ENCODE results near the gene SLC26A1. TPM values are rescaled to one million over a fixed set of nuclear protein-coding genes. Genes with fewer than 3 reads are reported as not detected.

SLC26A1 gene
- total and polyA plus RNA-seq, 2 experiments from 2014 or later: 0.77 to 6.3 TPM

DNA sequence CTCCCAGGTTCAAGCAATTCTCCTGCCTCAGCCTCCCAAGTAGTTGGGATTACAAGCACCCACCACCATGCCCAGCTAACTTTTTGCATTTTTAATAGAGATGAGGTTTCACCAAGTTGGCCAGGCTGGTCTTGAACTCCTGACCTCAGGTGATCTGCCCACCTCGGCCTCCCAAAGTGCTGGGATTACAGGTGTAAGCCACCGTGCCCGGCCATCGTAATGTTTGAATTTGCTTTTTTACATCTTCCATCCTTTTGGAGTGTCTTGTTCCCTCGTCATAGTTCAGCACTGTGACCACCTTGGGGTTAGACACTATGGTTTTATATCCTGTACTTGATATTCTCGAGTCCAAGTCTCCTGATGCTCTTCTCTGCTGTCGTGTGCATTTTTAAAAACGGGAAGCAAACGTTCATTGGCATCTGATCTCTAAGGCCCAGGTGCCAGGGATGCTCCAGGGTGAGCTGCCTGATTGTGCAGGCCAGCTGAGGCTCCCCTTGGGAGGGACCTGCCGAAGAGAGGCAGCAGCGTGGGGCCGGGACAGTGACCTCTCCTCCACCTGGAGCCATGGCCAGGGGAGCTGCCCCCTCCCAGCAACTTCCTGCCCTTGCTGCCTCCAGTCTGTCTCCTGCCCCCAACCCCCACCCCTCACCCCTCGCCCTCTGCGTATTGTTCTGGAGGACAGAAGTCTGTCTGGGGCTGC lies 36.5 kb downstream of the SLC26A1 start:
- Histone ChIP-seq H3K4me1 (ENCODE audit: low read depth) (no peaks in the 10 kb centered on the region), H3K9me3 (ENCODE audit: low read depth) (no peaks in the 10 kb centered on the region), H3K4me3 (no peak overlapping the region), H3K36me3 (no peaks in the 10 kb centered on the region), H3K27me3 (no peaks in the 10 kb centered on the region), H3K27ac (no peak overlapping the region)
- DNase-seq (ENCODE audit: low read depth in 1 of 2, low spot score in 1 of 2): no peak
- TF ChIP-seq, protein P1, sequence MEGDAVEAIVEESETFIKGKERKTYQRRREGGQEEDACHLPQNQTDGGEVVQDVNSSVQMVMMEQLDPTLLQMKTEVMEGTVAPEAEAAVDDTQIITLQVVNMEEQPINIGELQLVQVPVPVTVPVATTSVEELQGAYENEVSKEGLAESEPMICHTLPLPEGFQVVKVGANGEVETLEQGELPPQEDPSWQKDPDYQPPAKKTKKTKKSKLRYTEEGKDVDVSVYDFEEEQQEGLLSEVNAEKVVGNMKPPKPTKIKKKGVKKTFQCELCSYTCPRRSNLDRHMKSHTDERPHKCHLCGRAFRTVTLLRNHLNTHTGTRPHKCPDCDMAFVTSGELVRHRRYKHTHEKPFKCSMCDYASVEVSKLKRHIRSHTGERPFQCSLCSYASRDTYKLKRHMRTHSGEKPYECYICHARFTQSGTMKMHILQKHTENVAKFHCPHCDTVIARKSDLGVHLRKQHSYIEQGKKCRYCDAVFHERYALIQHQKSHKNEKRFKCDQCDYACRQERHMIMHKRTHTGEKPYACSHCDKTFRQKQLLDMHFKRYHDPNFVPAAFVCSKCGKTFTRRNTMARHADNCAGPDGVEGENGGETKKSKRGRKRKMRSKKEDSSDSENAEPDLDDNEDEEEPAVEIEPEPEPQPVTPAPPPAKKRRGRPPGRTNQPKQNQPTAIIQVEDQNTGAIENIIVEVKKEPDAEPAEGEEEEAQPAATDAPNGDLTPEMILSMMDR (IDR thresholded peaks at IDR 0.05; ENCODE audit: low read depth, low read length): no peak

DNA sequence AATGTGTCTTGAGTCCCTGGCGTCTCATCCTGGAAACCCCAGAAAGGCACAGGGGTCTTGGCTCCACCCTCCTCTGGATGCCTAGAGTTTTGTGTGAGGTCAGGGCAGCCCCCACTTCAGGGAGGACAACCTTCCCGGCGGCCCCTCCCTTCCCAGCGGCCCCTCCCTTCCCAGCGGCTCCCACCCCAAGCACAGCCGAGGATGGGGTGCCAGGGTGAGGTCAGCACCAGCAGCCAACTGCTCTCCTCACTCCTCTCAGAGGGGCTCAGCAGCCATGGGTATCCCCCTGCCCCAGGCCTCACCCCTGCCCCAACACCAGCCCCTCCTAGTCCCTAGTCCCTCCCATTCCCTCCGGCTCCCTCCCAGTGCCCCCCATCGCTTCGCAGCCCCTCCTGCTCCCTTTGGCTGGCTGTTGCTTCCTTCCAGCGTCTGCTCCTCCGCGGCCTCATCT lies 37.2 kb downstream of the SLC26A1 start:
- Histone ChIP-seq H3K27me3 (no peaks in the 10 kb centered on the region), H3K27ac (no peak overlapping the region), H3K4me1 (ENCODE audit: low read depth) (peaks cover 5% of the 10 kb centered on the region), H3K9me3 (ENCODE audit: low read depth) (no peaks in the 10 kb centered on the region), H3K36me3 (no peaks in the 10 kb centered on the region), H3K4me3 (no peak overlapping the region)
- DNase-seq (ENCODE audit: low read depth in 1 of 2, low spot score in 1 of 2): no peak
- TF ChIP-seq, protein P1 (IDR thresholded peaks at IDR 0.05; ENCODE audit: low read depth, low read length): no peak

DNA sequence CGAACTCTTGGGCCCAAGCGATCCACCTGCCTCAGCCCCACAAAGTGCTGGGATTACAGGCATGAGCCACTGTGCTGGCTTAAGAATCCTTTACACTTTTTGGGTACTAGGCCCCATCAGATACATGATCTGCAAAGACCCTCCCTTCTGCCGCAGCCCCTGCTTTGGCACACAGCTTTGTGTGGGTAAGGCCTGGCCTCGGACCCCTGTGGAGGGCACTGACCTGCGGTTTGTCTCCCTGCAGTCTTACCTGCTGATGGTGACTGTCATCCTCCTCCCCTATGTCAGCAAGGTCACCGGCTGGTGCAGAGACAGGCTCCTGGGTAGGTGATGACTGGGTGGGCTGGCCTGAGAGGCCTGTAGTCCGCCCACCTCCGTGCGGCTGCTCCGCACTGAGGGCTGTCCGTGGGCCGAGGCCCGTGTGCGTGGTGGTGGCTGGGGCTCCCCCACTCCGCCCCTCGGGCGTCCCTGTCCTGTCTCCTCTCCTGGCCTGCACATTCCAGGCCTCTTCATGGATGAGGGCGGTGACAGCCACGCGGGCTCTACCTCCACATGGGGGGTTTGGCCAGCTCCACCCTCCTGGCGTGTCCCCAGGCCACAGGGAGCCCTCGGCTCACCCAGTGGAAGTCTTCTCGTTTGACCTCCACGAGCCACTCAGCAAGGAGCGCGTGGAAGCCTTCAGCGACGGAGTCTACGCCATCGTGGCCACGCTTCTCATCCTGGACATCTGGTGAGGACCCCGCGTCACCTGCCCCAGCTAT lies 37.9 kb downstream of the SLC26A1 start:
- peaks cover 5% of the 10 kb centered on the region for H3K4me1 ChIP-seq (ENCODE audit: low read depth)
- no peaks in the 10 kb centered on the region for H3K27me3 ChIP-seq
- H3K36me3 ChIP-seq: no peaks in the 10 kb centered on the region
- TF ChIP-seq, protein P1 (IDR thresholded peaks at IDR 0.05; ENCODE audit: low read depth, low read length): no peak
- H3K9me3 ChIP-seq (ENCODE audit: low read depth): no peaks in the 10 kb centered on the region
- no peak for DNase-seq (ENCODE audit: low read depth in 1 of 2, low spot score in 1 of 2)
- H3K27ac ChIP-seq: no peak overlapping the region
- no peak overlapping the region for H3K4me3 ChIP-seq

DNA sequence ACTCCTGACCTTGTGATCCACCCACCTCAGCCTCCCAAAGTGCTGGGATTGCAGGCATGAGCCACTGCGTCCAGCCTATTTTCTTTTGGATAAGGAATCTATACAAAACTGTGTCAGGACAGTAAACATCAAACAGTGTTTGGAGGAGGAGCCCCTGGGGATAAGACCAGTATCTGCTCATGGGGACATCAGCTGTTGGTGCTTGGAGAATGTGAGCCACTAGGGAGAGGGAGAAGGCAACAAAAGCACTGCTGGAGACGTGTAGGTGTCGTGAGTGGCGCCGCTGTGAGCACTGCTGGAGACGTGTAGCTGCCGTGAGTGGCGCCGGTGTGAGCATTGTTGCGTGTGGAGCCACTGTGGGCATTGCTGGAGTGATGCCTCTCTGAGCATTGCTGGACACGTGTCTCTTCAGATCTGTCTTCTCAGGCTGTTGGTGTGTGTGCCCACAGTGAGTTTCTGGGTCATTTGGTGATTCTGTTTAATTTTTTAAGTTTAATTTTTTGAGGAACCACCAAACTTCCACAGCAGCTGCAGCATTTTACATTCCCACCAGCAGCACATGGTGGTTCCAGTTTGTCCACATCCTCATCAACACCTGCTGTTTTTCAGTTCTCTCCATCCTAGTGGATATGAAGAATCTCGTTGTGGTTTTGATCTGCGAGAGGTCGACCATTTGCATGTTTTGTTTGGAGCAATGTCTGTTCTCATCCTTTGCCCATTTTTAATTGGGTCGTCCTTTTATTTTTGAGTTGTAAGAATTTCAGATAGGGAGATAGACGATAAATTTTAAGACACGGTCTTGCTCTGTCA lies 38.8 kb downstream of the SLC26A1 start:
- no peak for DNase-seq (ENCODE audit: low read depth in 1 of 2, low spot score in 1 of 2)

DNA sequence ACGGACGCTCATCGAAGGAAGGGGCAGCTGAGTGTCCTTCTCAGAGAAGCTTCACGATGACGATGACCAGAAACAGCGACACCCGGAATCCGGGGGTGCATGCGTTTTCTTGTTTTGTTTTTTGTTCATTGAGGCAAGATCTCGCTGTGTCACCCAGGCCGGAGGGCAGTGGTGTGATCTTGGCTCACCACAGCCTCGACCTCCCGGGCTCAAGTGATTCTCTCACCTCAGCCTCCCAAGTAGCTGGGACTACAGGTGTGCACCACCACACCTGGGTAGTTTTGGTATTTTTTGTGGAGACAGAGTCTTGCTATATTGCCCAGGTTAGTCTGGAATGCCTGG lies 39.7 kb downstream of the SLC26A1 start:
- DNase-seq (ENCODE audit: low read depth in 1 of 2, low spot score in 1 of 2): no peak
- H3K9me3 ChIP-seq (ENCODE audit: low read depth): no peaks in the 10 kb centered on the region
- H3K36me3 ChIP-seq: no peaks in the 10 kb centered on the region
- H3K4me3 ChIP-seq: no peak overlapping the region
- peaks cover 5% of the 10 kb centered on the region for H3K4me1 ChIP-seq (ENCODE audit: low read depth)
- TF ChIP-seq, protein P1 (IDR thresholded peaks at IDR 0.05; ENCODE audit: low read depth, low read length): no peak
- H3K27me3 ChIP-seq: no peaks in the 10 kb centered on the region
- H3K27ac ChIP-seq: no peak overlapping the region

More for the DNA sequence above, 38.8 kb downstream of the SLC26A1 start:
- Histone ChIP-seq H3K4me3 (no peak overlapping the region), H3K36me3 (no peaks in the 10 kb centered on the region), H3K27ac (no peak overlapping the region), H3K9me3 (ENCODE audit: low read depth) (no peaks in the 10 kb centered on the region), H3K27me3 (no peaks in the 10 kb centered on the region), H3K4me1 (ENCODE audit: low read depth) (peaks cover 5% of the 10 kb centered on the region)
- TF ChIP-seq, protein P1 (IDR thresholded peaks at IDR 0.05; ENCODE audit: low read depth, low read length): no peak
